Sciatic nerve (tissue), 2 donors: ENCODE data around the gene EFNA5. TPM values are rescaled to one million over a fixed set of nuclear protein-coding genes. Genes with fewer than 3 reads are reported as not detected.

Experiments
- ATAC-seq: fragments of 200-7000 bp; cut with Tn5 transposase; one replicate; pipeline ENCODE4 v1.9.1; 2020; ENCODE audit warnings: mild to moderate bottlenecking, moderate library complexity
- DNase-seq: peaks from one replicate; pipeline ENCODE4 v3.0.0-alpha.2; 2020; ENCODE audit warnings: low spot score
- intact Hi-C: fragments of 100-400 bp; cut with DNase I; formaldehyde crosslinking; loops from one replicate; pipeline ENCODE4 v1.14.2; 2022
- total RNA-seq: library from RNA; stranded (reverse); fragmentation: NEBNext Ultra II Directional; extraction: Animal tissue kit (Norgen Biotek cat#: 25700); gene quantifications from one replicate; pipeline ENCODE4 v1.2.1, GENCODE V29; 2021
- donor health status: DM: no; HTN: no; CAD: no.
- donor health status: DM: no; HTN: no; CAD: no.

Gene EFNA5
- total RNA-seq, 1 donor from 2014 or later: 18.5 TPM

DNA sequence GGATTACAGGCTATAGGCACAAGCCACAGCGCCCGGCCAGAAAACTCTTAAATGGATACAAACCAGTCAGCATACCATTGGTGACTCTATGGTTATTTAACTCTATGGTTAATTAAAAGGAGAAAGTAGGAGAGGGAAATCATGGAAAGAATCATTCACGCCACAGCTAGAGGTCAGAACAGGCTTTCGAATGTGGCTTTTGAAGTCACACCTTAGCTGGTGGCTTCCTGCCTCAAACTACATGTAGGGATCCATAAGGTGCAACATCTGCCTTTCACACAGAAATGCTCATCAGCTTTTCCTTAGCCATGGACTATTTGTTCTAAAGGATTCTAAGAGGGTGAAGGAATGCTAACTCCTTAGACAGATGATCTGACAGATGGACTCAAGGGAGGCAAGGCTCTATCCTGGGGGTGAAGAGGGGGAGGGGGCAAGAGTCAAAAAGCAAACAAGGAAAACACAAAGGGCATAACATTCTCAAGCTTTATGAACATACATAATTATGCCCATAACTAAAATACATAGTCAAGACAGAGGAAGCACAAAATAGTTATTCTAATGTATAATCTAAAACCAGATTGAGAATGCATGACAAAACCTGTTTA, 130.9 kb downstream of the EFNA5 start:
- DNase-seq (no peak), ATAC-seq (no peak)
- intact Hi-C loops: no loop called here

- no peak for DNase-seq
- intact Hi-C loops: no loop called here
- no peak for ATAC-seq
Measured at GRCh38 chr5:107538805-107539445, 131.8 kb downstream of the EFNA5 start.

- no peak for ATAC-seq
- intact Hi-C loops: no loop called here
- DNase-seq: no peak
Measured at GRCh38 chr5:107538331-107538730, 132.4 kb downstream of the EFNA5 start.

GRCh38 chr5:107535849-107536248, 134.9 kb downstream of the EFNA5 start:
- DNase-seq (no peak), ATAC-seq (no peak)

DNA sequence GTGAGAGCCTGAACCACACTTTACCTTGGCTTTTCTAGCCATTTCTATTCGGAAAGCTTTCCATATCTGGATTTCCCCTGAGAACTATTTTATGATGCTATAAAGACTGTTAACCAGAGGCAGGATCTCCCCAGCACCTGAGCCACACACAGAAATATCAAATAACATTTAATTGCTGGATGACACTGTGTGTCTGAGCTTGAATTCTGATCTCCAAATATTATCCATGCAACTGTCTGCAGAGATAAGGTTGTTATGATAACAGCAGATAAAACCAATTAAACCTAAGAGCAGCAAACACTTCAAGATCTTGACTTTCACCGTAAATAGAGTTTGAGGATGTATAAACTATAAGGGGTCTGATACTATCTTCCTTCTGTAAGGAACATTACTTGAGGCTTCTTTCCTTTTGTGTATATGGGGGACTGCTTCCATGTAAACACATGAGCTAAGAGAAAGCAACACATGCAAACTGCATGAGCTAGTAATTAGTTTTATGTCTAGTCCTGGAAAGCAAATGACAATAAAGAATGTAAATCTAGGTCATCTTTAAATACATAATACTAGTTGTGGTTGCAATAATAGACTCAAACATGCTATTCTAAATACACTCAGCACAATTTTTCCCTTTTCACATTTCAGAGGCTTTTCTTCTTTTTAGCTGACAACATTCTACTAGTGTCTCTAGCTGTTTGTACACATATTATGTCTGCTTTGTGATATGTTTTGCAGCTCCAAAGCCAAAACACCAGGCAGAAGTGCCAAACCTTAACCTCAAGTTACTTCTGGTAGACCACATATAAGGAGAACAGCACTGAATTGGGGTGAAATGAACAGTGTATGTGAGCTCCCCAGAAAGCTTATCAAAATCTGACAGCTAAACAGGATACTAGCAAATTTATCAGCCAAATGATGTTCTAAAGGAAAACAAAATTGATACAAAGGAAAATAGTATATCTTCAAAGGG, 136.5 kb downstream of the EFNA5 start:
- intact Hi-C loops: no loop called here
- no peak for DNase-seq
- ATAC-seq: no peak

More at GRCh38 chr5:107535849-107536248, 134.9 kb downstream of the EFNA5 start:
- intact Hi-C loops: no loop called here

GRCh38 chr5:107532916-107533315, 137.8 kb downstream of the EFNA5 start:
- intact Hi-C loops: no loop called here
- DNase-seq: no peak
- no peak for ATAC-seq

- intact Hi-C loops: no loop called here
Measured at GRCh38 chr5:107532169-107532878, 138.4 kb downstream of the EFNA5 start.

GRCh38 chr5:107531308-107531707, 139.4 kb downstream of the EFNA5 start:
- intact Hi-C loops: no loop called here
- ATAC-seq (no peak), DNase-seq (no peak)

More at GRCh38 chr5:107532169-107532878, 138.4 kb downstream of the EFNA5 start:
- ATAC-seq (peak; percentile 48), DNase-seq (no peak)

DNA sequence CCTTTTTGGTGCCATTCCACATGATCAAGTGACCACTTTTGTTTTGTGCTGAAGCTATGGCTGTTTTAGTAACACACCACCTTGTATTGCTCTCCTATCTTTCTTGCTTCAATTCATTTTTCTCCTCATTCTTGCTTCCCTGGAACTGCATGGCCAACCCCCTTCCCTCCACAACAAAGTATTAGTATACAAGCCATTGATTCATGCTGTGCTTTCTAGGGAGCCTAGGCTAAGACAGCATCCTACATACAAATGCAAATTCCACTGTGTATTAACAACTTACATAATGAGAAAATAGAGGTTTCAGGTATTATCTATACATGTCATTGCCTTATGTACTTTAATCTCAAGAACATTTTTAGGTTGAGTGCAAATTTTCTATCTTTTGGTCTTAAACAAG, 141.1 kb downstream of the EFNA5 start:
- ATAC-seq (no peak), DNase-seq (no peak)
- intact Hi-C loops: no loop called here

DNA sequence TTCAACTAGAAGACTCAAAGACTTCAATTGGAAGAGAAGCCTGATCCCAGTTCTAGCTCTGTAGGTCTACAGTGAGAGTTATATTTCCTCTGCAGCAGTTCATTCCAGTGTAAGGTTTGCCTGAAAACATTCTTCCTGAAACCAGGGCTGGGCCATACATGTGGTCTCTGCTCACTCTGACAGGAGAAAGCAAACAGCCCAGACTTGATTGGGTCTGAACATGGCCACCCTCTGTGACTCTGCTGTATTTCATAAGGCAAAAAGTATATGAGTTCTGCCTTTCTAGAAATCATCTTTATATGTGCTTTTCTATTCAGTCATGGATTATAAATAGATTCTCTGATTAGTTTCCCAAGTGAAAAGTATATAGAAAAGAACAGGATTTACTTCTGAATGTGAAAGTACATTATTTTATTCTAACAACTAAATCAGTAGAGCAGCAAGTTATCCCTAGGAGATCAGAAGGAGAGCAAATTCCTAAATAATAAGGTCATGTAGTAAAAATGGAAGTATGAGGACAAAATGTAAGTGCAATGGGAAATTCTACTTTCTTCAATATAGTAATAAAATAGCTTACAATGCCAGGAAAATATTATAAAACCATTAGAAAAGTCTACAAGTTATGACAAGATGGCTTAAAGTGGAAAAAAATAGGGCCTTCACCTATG, 144.3 kb downstream of the EFNA5 start:
- intact Hi-C loops: no loop called here
- DNase-seq: no peak
- no peak for ATAC-seq

DNA sequence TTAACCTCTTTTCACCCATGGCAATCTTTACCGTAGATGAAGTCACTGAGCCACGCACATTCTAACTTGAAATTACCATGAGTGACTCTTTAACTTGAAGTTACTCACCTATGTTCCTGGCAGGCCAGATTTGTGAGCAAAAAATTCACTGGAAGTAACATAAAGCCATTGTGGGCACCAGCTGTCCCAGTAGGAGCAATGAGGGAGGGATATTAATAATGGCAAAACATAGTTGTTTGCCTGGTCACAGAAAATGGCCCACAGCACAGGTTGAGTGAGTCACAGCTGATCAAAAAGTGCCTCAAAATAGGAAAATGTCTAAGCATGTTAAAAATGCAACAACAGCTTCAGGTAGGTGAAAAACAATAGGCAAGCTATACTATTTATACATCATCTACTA, 146.6 kb downstream of the EFNA5 start:
- no peak for ATAC-seq
- no peak for DNase-seq
- intact Hi-C loops: no loop called here

- no peak for ATAC-seq
- no peak for DNase-seq
- intact Hi-C loops: no loop called here
Measured at GRCh38 chr5:107523029-107523680, 147.6 kb downstream of the EFNA5 start.

GRCh38 chr5:107522456-107522855, 148.3 kb downstream of the EFNA5 start:
- intact Hi-C loops: no loop called here
- no peak for DNase-seq
- ATAC-seq: no peak

DNA sequence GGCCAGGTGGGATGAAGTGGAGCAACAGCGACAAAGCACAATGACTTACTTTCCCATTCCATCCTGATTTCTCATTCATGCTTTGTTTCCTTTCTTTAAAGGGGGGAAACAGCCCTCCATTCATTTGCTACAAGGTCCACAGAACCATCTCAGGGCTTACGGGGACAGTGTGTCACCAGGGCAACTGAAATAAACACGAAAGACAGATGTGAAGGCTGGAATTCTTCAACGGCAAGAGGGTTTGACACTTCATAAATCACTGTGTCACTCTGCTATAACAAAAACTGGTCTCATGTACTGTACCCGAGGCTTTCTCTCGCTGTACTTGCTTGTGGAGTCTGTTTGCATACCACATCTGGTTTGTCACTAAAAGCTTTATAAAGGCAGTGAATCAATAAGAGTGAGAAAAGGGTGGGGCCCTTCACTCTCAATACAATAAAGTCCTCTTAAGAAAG, 150.8 kb downstream of the EFNA5 start:
- ATAC-seq (no peak), DNase-seq (no peak)
- intact Hi-C loops: no loop called here

DNA sequence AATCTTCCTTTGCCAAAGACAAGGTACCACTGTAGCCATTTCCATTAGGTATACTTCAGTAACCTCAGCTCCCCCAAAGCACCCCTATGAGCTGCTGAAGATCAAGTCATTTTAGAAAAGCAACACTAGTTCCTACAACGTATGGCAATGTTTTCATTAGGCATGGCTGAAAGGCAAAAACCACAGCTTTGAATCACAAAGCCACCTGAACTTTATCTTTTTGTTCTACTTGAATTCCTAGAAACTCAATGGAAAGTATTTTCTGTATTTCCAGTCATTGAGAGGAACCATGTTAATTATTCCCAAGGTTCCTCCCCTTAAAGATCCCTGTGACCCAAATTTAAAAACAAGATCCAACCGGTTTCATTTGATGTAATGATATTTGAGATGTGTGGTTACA, 152.1 kb downstream of the EFNA5 start:
- intact Hi-C loops: no loop called here
- ATAC-seq (no peak), DNase-seq (no peak)

- DNase-seq (no peak), ATAC-seq (no peak)
- intact Hi-C loops: no loop called here
Measured at GRCh38 chr5:107518190-107518589, 152.5 kb downstream of the EFNA5 start.

- intact Hi-C loops: no loop called here
- DNase-seq (no peak), ATAC-seq (no peak)
Measured at GRCh38 chr5:107517185-107518033, 153.3 kb downstream of the EFNA5 start.
